HL-60 (cell line): ENCODE data around the gene NARF.

Source experiments
- CTCF ChIP-seq: IDR thresholded peaks from one replicate; pipeline ENCODE4 v1.5.1; 2011; ENCODE audit warnings: low read length, control low read depth, inconsistent platforms; ENCODE audit not compliant: insufficient read depth
- GABPA ChIP-seq: IDR thresholded peaks from 2 replicates; pipeline ENCODE4 v1.6.1; 2012; ENCODE audit warnings: low read depth
- POLR2AphosphoS5 ChIP-seq: IDR thresholded peaks from 2 replicates; pipeline ENCODE4 v1.6.1; 2012; ENCODE audit warnings: low read depth
- REST ChIP-seq: IDR thresholded peaks from 2 replicates; pipeline ENCODE4 v1.6.1; 2012; ENCODE audit warnings: low read depth; ENCODE audit not compliant: insufficient replicate concordance
- SPI1 ChIP-seq: IDR thresholded peaks from 2 replicates; pipeline ENCODE4 v1.6.1; 2012; ENCODE audit warnings: low read depth, mild to moderate bottlenecking, borderline replicate concordance

GRCh38 chr17:82491533-82491932, 33.0 kb downstream of the NARF start:
- TF ChIP-seq CTCF (no peak), POLR2AphosphoS5 (no peak), REST (no peak), SPI1 (no peak), GABPA (no peak)
